ENCODE data around the gene CCDC86.

The CCDC86 gene

GRCh38 chr11:60891103-60891741 lies 49.3 kb downstream of the CCDC86 start:
- DNase-seq (ENCODE audit: low read depth in 2 of 2), result no peak

- DNase-seq (ENCODE audit: low read depth in 2 of 2), result no peak
Measured at GRCh38 chr11:60895687-60896086, 53.8 kb downstream of the CCDC86 start.

GRCh38 chr11:60897496-60897895 lies 55.6 kb downstream of the CCDC86 start:
- DNase-seq (ENCODE audit: low read depth in 2 of 2), result no peak

GRCh38 chr11:60899046-60899936 lies 57.4 kb downstream of the CCDC86 start:
- no peak for DNase-seq (ENCODE audit: low read depth in 2 of 2)

- DNase-seq (ENCODE audit: low read depth in 2 of 2), result no peak
Measured at GRCh38 chr11:60899977-60900376, 58.1 kb downstream of the CCDC86 start.
